OCI-LY7 (cell line): ENCODE results near the gene FBXW7. TPM values are rescaled to one million over a fixed set of nuclear protein-coding genes. Genes with fewer than 3 reads are reported as not detected.

Source experiments
- BruUV-seq: library from RNA; stranded (reverse); fragments of 400-500 nt; replicated peaks from 2 replicates; lab custom pipeline; 2021; lab: Mats Ljungman, UMichigan
- CTCF ChIA-PET: fragments of 300-600 bp; sonication (Branson Sonifier 250); formaldehyde crosslinking; loops from one replicate; lab custom pipeline; 2022; ENCODE audit warnings: antibody characterized with exemption; ENCODE audit not compliant: unreplicated experiment; lab: Charles Lee
- POLR2A ChIA-PET: fragments of 300-600 bp; sonication (Branson Sonifier 250); formaldehyde crosslinking; loops from one replicate; lab custom pipeline; 2022; ENCODE audit warnings: antibody characterized with exemption; lab: Charles Lee
- DNase-seq: peaks from one replicate; pipeline ENCODE4 v3.0.0-alpha.2; 2015; ENCODE audit warnings: low spot score
- H2AFZ ChIP-seq: fragments of 200-600 bp; sonication (generic), shearing (Covaris generic); 2 replicates; pipeline ENCODE4 v1.6.1; 2014; ENCODE audit warnings: mild to moderate bottlenecking, antibody characterized with exemption, low read length, moderate library complexity
- H3K27ac ChIP-seq: fragments of 200-600 bp; sonication (generic); 2 replicates; pipeline ENCODE4 v1.5.1; 2014; ENCODE audit warnings: mixed run types, low read depth, mild to moderate bottlenecking, moderate library complexity, low read length, inconsistent platforms; ENCODE audit not compliant: poor library complexity, severe bottlenecking
- H3K36me3 ChIP-seq: fragments of 200-600 bp; sonication (generic); 2 replicates; pipeline ENCODE4 v1.6.1; 2014; ENCODE audit warnings: mild to moderate bottlenecking, antibody characterized with exemption, low read length, moderate library complexity, mixed read lengths; ENCODE audit not compliant: insufficient read depth
- H3K4me1 ChIP-seq: fragments of 200-600 bp; sonication (generic); 2 replicates; pipeline ENCODE4 v1.5.1; 2014; ENCODE audit warnings: mild to moderate bottlenecking, low read length; ENCODE audit not compliant: insufficient read depth, poor library complexity, severe bottlenecking
- H3K4me2 ChIP-seq: fragments of 200-600 bp; sonication (generic); 2 replicates; pipeline ENCODE4 v1.6.1; 2014; ENCODE audit warnings: mild to moderate bottlenecking, low read length
- H3K4me3 ChIP-seq: fragments of 200-600 bp; sonication (generic); 2 replicates; pipeline ENCODE4 v1.5.1; 2014; ENCODE audit warnings: mild to moderate bottlenecking, low read depth, low read length; ENCODE audit not compliant: poor library complexity, severe bottlenecking
- H3K79me2 ChIP-seq: fragments of 200-600 bp; sonication (generic); 2 replicates; pipeline ENCODE4 v1.6.1; 2016; ENCODE audit warnings: low read depth, mild to moderate bottlenecking, low read length, moderate library complexity, mixed read lengths; ENCODE audit not compliant: insufficient read depth
- H3K9me2 ChIP-seq: fragments of 200-600 bp; sonication (generic); 2 replicates; pipeline ENCODE4 v1.6.1; 2016; ENCODE audit warnings: mild to moderate bottlenecking, low read length, mixed read lengths; ENCODE audit not compliant: insufficient read depth
- H3K9me3 ChIP-seq: fragments of 200-600 bp; sonication (generic); 2 replicates; pipeline ENCODE4 v1.6.1; 2014; ENCODE audit warnings: mild to moderate bottlenecking, mixed run types, low read length, mixed read lengths
- H4K20me1 ChIP-seq: fragments of 200-600 bp; sonication (generic); 2 replicates; pipeline ENCODE4 v1.6.1; 2014; ENCODE audit warnings: mild to moderate bottlenecking, antibody characterized with exemption, low read length, moderate library complexity, mixed read lengths; ENCODE audit not compliant: insufficient read depth
- EZH2phosphoT487 ChIP-seq: fragments of 200-600 bp; sonication (generic); IDR thresholded peaks from 2 replicates; pipeline ENCODE4 v1.6.1; 2018; ENCODE audit warnings: low read depth, borderline replicate concordance, mild to moderate bottlenecking, mixed run types, antibody characterized with exemption, low read length, moderate library complexity, mixed read lengths
- intact Hi-C: fragments of 100-400 bp; cut with micrococcal nuclease; formaldehyde crosslinking; loops from one replicate; pipeline ENCODE4 v1.10.0; 2022; ENCODE audit not compliant: unreplicated experiment
- total RNA-seq, 2 experiments: library from RNA; depleted of rRNA in 1 of 2; stranded (reverse); fragments of >200 nt in 1 of 2; shearing (Covaris generic) in 1 of 2; gene quantifications; 2 replicates each; pipeline ENCODE4 v1.2.3, GENCODE V29; 2014 to 2022
- TF ChIP-seq, protein P1 (sequence below): fragments of 200-600 bp; sonication (generic); conservative IDR thresholded peaks from 2 replicates; pipeline ENCODE4 v1.5.1; 2014; ENCODE audit warnings: mild to moderate bottlenecking, antibody characterized with exemption, low read length, moderate library complexity, mixed read lengths

FBXW7 gene
- total RNA-seq, 2 experiments from 2014 or later: 58.8 to 102 TPM

DNA sequence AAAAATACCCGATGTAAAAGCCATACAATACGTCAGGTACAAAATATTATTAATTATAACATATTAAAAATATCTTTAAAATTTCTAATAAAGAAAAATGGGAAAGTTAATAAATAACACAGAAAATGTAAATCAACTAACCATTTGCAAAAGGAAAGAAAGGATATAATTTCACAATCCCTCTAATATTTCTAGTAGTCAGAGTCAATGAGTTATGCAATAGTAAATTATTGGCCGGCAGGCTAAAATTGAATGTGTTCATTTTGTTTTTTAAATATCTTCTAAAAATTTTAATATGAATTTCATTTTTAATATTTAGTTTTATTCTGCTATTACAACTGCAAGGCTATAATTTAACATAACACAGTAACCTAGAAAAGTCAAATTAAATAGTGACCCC lies 155.7 kb downstream of the FBXW7 start:
- H4K20me1 ChIP-seq: no peaks in the 10 kb centered on the region
- POLR2A ChIA-PET: interaction anchor here (0.9 to 1.4 kb wide), 4 partner anchors 8 to 15 kb away, joined by 3 to 5 read pairs (median 4); no protein-coding TSS in a partner anchor

DNA sequence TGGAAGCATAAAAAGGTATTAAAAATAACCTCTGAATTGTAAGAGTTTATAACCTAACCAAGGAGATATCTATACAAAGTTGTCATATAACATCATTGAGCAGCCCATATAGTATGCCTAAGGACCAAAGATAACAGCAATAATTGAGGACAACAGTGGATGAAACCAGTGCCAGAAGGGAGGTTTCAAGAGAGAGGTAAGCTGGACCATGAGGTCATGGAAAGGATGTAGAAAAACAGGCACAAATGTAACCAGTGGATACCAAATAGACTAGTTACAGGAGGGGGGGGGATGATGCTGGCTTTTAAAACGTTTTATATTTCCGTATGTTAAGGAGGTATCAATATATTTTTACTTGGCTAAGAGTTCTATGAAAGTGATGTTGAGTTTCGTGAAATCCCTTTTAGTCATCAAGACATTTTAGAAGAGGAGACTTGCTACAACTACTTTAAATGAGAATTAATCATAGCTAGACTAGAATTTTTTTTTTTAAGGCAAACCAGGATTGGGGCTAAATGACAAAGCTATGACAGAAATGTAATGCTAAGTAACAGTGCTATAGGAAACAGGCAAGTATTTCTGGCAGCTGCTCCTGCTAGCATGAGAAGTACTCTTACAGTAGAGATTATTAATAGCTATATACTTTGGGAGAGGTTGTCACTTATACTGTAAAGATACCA lies 161.1 kb downstream of the FBXW7 start:
- H3K79me2 ChIP-seq: no peaks in the 10 kb centered on the region
- TF ChIP-seq, protein P1, sequence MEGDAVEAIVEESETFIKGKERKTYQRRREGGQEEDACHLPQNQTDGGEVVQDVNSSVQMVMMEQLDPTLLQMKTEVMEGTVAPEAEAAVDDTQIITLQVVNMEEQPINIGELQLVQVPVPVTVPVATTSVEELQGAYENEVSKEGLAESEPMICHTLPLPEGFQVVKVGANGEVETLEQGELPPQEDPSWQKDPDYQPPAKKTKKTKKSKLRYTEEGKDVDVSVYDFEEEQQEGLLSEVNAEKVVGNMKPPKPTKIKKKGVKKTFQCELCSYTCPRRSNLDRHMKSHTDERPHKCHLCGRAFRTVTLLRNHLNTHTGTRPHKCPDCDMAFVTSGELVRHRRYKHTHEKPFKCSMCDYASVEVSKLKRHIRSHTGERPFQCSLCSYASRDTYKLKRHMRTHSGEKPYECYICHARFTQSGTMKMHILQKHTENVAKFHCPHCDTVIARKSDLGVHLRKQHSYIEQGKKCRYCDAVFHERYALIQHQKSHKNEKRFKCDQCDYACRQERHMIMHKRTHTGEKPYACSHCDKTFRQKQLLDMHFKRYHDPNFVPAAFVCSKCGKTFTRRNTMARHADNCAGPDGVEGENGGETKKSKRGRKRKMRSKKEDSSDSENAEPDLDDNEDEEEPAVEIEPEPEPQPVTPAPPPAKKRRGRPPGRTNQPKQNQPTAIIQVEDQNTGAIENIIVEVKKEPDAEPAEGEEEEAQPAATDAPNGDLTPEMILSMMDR: no peak
- TF ChIP-seq EZH2phosphoT487: no peak
- BruUV-seq: no TSS peak
- intact Hi-C loops: no loop called here
- no peak overlapping the region for H2AFZ ChIP-seq
- DNase-seq: no peak
- CTCF ChIA-PET: no interaction called here
- no peaks in the 10 kb centered on the region for H3K9me2 ChIP-seq
- POLR2A ChIA-PET: interaction anchor here (1.0 to 1.6 kb wide), 3 partner anchors 13 to 23 kb away, joined by 3 to 5 read pairs (median 4); no protein-coding TSS in a partner anchor
- H3K4me1 ChIP-seq: no peaks in the 10 kb centered on the region
- H3K4me3 ChIP-seq: no peak overlapping the region
- H4K20me1 ChIP-seq: peaks cover 11% of the 10 kb centered on the region; the same call in 1 of the 2 replicates
- no peaks in the 10 kb centered on the region for H3K9me3 ChIP-seq
- no peak overlapping the region for H3K27ac ChIP-seq
- H3K4me2 ChIP-seq: no peak overlapping the region
- H3K36me3 ChIP-seq: no peaks in the 10 kb centered on the region

More for the DNA sequence above, 155.7 kb downstream of the FBXW7 start:
- Histone ChIP-seq H3K9me2 (no peaks in the 10 kb centered on the region), H2AFZ (no peak overlapping the region), H3K4me2 (no peak overlapping the region), H3K9me3 (no peaks in the 10 kb centered on the region), H3K4me3 (no peak overlapping the region), H3K4me1 (no peaks in the 10 kb centered on the region), H3K36me3 (no peaks in the 10 kb centered on the region), H3K79me2 (peaks cover 16% of the 10 kb centered on the region; the same call in 1 of the 2 replicates), H3K27ac (no peak overlapping the region)
- DNase-seq: no peak
- BruUV-seq: no TSS peak
- CTCF ChIA-PET: no interaction called here
- TF ChIP-seq, protein P1: no peak
- no peak for TF ChIP-seq EZH2phosphoT487
- intact Hi-C loops: no loop called here

DNA sequence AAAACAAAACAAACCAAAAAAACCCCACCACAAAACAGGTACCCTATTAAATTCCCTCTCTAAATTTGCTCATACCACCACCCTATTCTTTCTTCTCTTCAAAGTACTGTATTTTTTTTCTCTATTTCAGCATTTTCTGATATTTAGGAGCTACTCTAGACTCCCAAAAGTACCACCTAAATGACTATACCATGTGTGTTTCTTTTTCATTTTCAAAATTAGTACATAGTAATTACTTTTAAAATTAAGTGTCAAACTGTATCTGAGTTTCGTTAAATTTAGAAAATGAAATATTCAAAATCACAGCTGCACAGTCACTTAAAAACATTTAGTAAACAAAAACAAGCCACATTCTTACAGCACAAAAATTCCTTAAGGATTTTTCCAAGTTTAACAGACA lies 161.7 kb downstream of the FBXW7 start:
- ChIA-PET CTCF (no interaction called here), POLR2A (interaction anchor here (1.0 to 1.6 kb wide), 3 partner anchors 13 to 22 kb away, joined by 3 to 5 read pairs (median 4); no protein-coding TSS in a partner anchor)
- H3K36me3 ChIP-seq: no peaks in the 10 kb centered on the region
- no peak overlapping the region for H2AFZ ChIP-seq
- no TSS peak for BruUV-seq
- no peaks in the 10 kb centered on the region for H3K79me2 ChIP-seq
- peaks cover 11% of the 10 kb centered on the region; the same call in 1 of the 2 replicates for H4K20me1 ChIP-seq
- no peaks in the 10 kb centered on the region for H3K9me3 ChIP-seq
- no peaks in the 10 kb centered on the region for H3K4me1 ChIP-seq
- no peak for DNase-seq
- intact Hi-C loops: no loop called here
- no peak overlapping the region for H3K4me2 ChIP-seq
- no peaks in the 10 kb centered on the region for H3K9me2 ChIP-seq
- no peak overlapping the region for H3K27ac ChIP-seq
- TF ChIP-seq, protein P1: no peak
- H3K4me3 ChIP-seq: no peak overlapping the region
